Astrocyte of the cerebellum (primary cell): Measurements from ENCODE around the gene WWP2.
"Not testable (repeated sequence)": the region's sequence is repeated elsewhere in the genome, so short reads cannot be mapped to it uniquely, and the experiment has no call there.

Source experiments
- DNase-seq: peaks from one replicate; pipeline ENCODE4 v3.0.0-alpha.2; 2011; ENCODE audit warnings: low read depth
- H3K4me3 ChIP-seq: 2 replicates; pipeline ENCODE4 v1.5.1; 2011; ENCODE audit warnings: mild to moderate bottlenecking, low read depth, low read length, moderate library complexity
- in situ Hi-C: cut with HindIII; loops from 2 replicates; pipeline ENCODE4 v1.10.0; 2017; ENCODE audit warnings: low sequenced_read_pairs
- TF ChIP-seq, protein P1 (sequence below): IDR thresholded peaks from 2 replicates; pipeline ENCODE4 v1.5.1; 2012; ENCODE audit warnings: low read length, low read depth, moderate library complexity, mild to moderate bottlenecking; ENCODE audit errors: missing control alignments

Gene WWP2

DNA sequence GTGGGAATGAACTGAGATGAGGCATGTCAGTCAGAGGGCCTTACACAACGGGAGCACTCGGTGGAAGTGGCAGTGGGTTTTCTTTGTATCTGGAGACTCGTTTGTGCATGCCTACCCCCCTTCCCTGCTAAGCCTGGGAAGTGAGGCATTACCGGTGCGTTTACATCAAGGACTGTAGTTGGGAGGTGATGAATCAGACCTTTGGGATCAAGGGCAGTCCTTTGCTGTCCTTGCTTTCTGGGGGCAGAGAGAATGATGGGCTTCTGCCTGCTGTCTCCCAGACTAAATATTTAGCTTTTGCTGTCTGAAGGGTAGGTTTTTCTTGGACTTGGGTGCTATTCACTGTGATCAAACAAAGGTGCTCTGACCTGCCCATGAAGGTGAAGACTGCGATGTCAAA, 83.0 kb downstream of the WWP2 start:
- H3K4me3 ChIP-seq, result no peak overlapping the region
- in situ Hi-C loops, result no loop called here
- no peak for DNase-seq
- TF ChIP-seq, protein P1, sequence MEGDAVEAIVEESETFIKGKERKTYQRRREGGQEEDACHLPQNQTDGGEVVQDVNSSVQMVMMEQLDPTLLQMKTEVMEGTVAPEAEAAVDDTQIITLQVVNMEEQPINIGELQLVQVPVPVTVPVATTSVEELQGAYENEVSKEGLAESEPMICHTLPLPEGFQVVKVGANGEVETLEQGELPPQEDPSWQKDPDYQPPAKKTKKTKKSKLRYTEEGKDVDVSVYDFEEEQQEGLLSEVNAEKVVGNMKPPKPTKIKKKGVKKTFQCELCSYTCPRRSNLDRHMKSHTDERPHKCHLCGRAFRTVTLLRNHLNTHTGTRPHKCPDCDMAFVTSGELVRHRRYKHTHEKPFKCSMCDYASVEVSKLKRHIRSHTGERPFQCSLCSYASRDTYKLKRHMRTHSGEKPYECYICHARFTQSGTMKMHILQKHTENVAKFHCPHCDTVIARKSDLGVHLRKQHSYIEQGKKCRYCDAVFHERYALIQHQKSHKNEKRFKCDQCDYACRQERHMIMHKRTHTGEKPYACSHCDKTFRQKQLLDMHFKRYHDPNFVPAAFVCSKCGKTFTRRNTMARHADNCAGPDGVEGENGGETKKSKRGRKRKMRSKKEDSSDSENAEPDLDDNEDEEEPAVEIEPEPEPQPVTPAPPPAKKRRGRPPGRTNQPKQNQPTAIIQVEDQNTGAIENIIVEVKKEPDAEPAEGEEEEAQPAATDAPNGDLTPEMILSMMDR, result no peak

DNA sequence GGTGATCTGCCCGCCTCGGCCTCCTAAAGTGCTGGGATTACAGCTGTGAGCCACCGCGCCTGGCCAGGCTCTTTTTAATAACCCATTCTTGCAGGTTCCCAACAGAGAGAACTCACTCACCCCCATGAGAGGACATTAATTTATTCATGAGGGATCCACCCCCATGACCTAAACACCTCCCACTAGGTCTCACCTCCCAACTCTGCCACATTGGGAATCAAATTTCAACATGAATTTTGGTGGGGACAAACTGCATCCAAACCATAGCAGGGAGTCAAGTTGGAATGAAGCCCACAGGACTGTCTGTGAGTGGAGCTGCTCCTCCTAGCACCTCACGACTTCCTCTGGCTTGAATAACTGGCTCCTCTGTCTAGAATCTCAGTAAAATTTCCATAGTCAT, 85.5 kb downstream of the WWP2 start:
- no peak overlapping the region for H3K4me3 ChIP-seq
- in situ Hi-C loops, result no loop called here
- TF ChIP-seq, protein P1, result no peak
- DNase-seq, result no peak

DNA sequence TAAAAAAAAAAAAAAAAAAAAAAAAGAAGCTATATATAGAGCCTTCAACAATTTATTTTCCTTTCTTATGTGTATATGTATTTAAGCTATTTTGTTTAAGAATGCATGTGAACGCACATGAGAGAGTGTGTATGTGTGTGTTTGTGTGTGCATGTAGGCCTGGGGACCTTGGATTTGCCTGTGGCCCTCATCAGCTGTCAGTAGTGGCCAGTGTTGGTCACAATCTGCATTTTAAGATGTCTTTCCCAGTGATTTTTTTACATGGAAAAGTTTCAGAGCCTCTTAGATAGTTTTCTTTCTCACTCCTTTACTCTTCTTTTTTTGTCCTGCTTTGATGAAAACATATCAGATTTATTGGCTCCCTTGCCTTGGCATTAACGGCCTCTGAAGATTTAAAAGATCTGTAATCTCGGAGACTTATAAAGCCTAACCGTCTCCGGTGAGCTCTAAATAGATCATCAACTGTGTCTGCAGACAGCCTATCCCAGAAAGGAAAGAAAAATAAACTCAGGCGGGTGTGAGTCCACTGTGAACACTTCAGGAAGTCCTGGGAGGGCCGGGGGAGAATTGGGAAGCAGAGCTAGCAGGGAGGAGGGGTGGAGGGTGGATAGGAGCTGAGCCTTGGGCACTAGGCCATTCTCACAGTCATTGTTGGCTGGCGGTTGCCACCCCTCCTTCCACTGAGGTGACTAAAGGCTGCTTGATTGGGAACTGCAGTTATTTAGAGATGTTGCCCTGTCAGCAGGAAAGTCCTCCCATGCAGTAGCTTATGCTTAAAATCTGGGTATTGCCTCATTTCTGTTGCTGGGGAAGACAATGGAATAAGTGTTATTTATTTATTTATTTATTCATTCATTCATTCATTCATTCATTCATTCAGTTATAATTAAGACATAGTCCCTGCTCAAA, 86.8 kb downstream of the WWP2 start:
- DNase-seq, result peak; percentile 74
- in situ Hi-C loops, result no loop called here
- TF ChIP-seq, protein P1, result peak; percentile 20

DNA sequence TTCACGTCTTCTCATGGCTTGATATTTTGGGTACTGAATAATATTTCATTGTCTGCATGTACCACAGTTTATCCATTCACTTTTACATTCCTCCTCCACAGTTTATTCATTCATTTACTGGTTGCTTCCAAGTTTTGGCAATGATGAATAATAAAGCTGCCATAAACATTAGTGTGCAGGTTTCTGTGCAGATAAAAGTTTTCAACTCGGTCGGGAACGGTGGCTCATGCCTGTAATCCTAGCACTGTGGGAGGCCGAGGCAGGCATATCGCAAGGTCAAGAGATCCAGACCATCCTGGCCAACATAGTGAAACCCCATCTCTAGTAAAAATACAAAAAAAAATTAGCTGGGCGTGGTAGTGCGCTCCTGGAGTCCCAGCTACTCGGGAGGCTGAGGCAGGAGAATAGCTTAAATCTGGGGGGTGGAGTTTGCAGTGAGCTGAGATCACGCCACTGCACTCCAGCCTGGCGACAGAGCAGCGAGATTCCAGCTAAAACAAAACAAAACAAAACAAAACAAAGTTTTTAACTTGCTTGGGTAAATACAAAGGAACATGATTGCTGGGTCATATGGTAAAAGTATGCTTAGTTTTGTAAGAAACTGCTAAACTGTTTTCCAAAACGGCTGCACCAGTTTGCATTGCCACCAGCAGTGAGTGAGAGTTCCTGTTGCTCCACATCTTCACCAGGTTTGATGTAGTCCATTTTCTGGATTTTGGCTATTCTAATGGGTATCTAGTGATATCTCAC, 89.5 kb downstream of the WWP2 start:
- TF ChIP-seq, protein P1, result no peak
- no peak overlapping the region for H3K4me3 ChIP-seq
- DNase-seq, result no peak
- in situ Hi-C loops, result no loop called here

More for the DNA sequence above, 86.8 kb downstream of the WWP2 start:
- H3K4me3 ChIP-seq, result no peak overlapping the region

DNA sequence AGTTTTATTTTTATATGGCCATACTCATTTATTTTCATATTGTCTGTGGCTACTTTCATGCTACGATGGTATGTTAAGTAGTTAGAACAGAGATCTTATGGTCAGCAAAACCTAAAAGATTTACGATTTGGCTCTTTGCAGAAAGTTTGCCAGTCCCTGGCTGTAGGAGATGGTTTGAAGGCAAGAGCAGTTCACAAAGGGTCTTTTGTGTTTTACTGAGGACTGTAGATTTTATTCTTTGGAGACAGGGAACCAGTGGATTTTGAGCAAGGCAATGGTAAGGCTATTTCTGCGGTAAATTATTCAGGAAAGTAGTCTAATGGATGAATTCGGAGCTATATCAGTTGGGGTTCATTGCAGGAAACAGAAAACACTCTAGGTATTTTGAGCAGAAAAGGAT, 90.7 kb downstream of the WWP2 start:
- TF ChIP-seq, protein P1, result no peak
- H3K4me3 ChIP-seq, result no peak overlapping the region
- in situ Hi-C loops, result no loop called here
- no peak for DNase-seq

DNA sequence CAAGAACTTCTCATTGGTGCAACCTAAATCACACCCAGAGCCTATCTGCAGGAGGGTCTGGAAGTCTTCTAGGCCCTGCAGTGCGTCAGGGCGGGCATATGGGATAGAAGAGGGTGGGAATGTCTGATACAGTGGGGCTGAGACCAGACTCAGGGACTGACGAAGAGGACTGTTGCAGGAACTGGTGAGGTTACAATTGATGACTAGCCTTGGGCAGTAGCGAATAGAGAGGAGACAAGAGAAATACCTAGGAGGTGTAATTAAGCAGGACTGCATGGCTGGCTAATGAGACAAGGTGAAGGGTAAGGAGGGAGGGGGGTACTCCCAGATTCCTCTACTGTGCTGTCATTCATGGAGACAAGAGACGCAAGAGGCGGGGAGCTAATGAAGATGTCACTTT, 91.3 kb downstream of the WWP2 start:
- no peak overlapping the region for H3K4me3 ChIP-seq
- DNase-seq, result no peak
- TF ChIP-seq, protein P1, result no peak
- in situ Hi-C loops, result no loop called here

DNA sequence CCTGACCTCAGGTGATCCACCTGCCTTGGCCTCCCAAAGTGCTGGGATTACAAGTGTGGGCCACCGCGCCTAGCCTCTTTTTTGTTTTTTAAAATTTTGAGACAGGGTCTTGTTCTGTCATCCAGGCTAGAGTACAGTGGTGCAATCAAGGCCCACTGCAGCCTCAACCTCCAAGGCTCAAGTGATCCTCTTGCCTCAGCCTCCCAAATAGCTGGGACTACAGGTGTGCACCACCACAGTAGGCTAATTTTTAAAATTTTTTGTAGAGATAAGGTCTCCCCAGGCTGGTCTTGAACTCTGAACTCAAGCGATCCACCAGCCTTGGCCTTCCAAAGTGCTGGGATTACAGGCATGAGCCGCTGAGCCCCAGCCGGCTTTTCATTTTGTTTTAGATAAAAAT, 92.6 kb downstream of the WWP2 start:
- DNase-seq, H3K4me3 ChIP-seq: not testable (repeated sequence)
- in situ Hi-C loops, result loop anchor here (5.0 kb wide), 1 partner anchor 67 kb away; no protein-coding TSS in a partner anchor
